Measurements from ENCODE around the gene HCRTR1. TPM values are rescaled to one million over a fixed set of nuclear protein-coding genes. Genes with fewer than 3 reads are reported as not detected.

Gene HCRTR1
- total RNA-seq, 4 donors from 2014 or later, result 0.21 to 2.5 TPM; not detected in 2

- no peak overlapping the region for H3K27ac ChIP-seq
- DNase-seq (ENCODE audit: low spot score in 2 of 2), result no peak
Measured at GRCh38 chr1:31570228-31570627, 47.3 kb upstream of the HCRTR1 start.

GRCh38 chr1:31570906-31571305 is 46.6 kb upstream of the HCRTR1 start:
- Histone ChIP-seq H3K9me3 (no peaks in the 10 kb centered on the region), H3K4me3 (no peak overlapping the region), H3K36me3 (no peaks in the 10 kb centered on the region), H3K27ac (no peak overlapping the region), H3K27me3 (no peaks in the 10 kb centered on the region), H3K4me1 (peaks cover 0 to 42% (median 28%) of the 10 kb centered on the region in 4 donors)
- WGBS, 2 donors, result 83 to 85% methylated on average over 1 of the region's 1 CpG
- TF ChIP-seq CTCF (IDR thresholded peaks at IDR 0.05) (no peak), EP300 (IDR thresholded peaks at IDR 0.05) (no peak), POLR2A (IDR thresholded peaks at IDR 0.05) (no peak)
- DNase-seq (ENCODE audit: low spot score in 2 of 2), result no peak

More at GRCh38 chr1:31570228-31570627, 47.3 kb upstream of the HCRTR1 start:
- Histone ChIP-seq H3K36me3 (no peaks in the 10 kb centered on the region), H3K9me3 (no peaks in the 10 kb centered on the region), H3K4me1 (peaks cover 0 to 35% (median 21%) of the 10 kb centered on the region in 4 donors), H3K4me3 (no peak overlapping the region), H3K27me3 (no peaks in the 10 kb centered on the region)
- 91 to 96% methylated on average over 11 of the region's 11 CpGs for WGBS, 2 donors
- TF ChIP-seq CTCF (IDR thresholded peaks at IDR 0.05), result no peak
- no peak for TF ChIP-seq EP300 (IDR thresholded peaks at IDR 0.05)
- TF ChIP-seq POLR2A (IDR thresholded peaks at IDR 0.05), result no peak

- no peaks in the 10 kb centered on the region for H3K36me3 ChIP-seq
- no peak for TF ChIP-seq CTCF (IDR thresholded peaks at IDR 0.05)
- no peak for TF ChIP-seq POLR2A (IDR thresholded peaks at IDR 0.05)
- no peak for TF ChIP-seq EP300 (IDR thresholded peaks at IDR 0.05)
- H3K9me3 ChIP-seq, result no peaks in the 10 kb centered on the region
- peaks cover 0 to 49% (median 29%) of the 10 kb centered on the region in 4 donors for H3K4me1 ChIP-seq
- H3K27me3 ChIP-seq, result no peaks in the 10 kb centered on the region
- no peak for DNase-seq (ENCODE audit: low spot score in 2 of 2)
- WGBS, 2 donors, result 84 to 85% methylated on average over 14 of the region's 14 CpGs
- H3K27ac ChIP-seq, result no peak overlapping the region
- H3K4me3 ChIP-seq, result no peak overlapping the region
Measured at GRCh38 chr1:31571340-31572295, 45.9 kb upstream of the HCRTR1 start.

- Histone ChIP-seq H3K4me1 (peaks cover 0 to 52% (median 29%) of the 10 kb centered on the region in 4 donors), H3K9me3 (no peaks in the 10 kb centered on the region), H3K36me3 (no peaks in the 10 kb centered on the region), H3K27ac (peak overlapping the region in 3 of 4 donors; percentile 13 to 79 (median 77)), H3K27me3 (no peaks in the 10 kb centered on the region), H3K4me3 (no peak overlapping the region)
- DNase-seq (ENCODE audit: low spot score in 2 of 2), result no peak
- 79 to 80% methylated on average over 6 to 7 of the region's 7 CpGs for WGBS, 2 donors
- no peak for TF ChIP-seq POLR2A (IDR thresholded peaks at IDR 0.05)
- no peak for TF ChIP-seq CTCF (IDR thresholded peaks at IDR 0.05)
- TF ChIP-seq EP300 (IDR thresholded peaks at IDR 0.05), result no peak
Measured at GRCh38 chr1:31572323-31573104, 45.0 kb upstream of the HCRTR1 start.

Measured in tibial nerve (tissue), 4 donors.